Right lobe of liver (tissue), 4 donors: ENCODE data around the gene CA14.

Experiments
- POLR2A ChIP-seq: fragments of 450-650 bp; IDR thresholded peaks from one replicate; pipeline ENCODE4 v1.6.1; 2017; ENCODE audit warnings: antibody characterized with exemption, mild to moderate bottlenecking
- TF ChIP-seq, protein P1 (sequence below), 4 donors: fragments of 200-600 bp in 3 of 4; fragments of 450-650 bp in 1 of 4; IDR thresholded peaks; one replicate each; pipeline versions ENCODE4 v1.5.1 to v1.8.0; 2016 to 2022; ENCODE audit warnings: antibody characterized with exemption in 4 of 4, mild to moderate bottlenecking in 2 of 4
- donor health status: DM: no; HTN: no; CAD: no.
- donor health status: DM: no; HTN: no; CAD: no.
- donor health status: DM: no; HTN: yes; CAD: no.

DNA sequence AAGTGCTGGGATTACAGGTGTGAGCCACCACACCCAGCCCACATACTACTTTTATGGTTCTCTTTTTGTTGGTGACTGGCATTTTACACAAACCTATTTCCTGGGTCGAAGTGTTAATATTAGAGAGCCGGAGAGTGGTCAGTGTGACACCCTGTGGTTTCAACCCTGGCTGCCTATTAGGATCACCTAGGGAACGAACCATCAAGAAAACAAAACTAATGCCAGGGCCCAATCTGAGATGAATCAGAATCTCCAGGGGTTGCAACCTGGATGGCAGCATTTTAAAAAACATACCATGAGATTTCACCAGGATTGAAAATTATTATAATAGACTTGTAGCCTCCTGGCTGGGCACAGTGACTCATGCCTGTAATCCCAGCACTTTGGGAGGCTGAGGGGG lies 42.1 kb downstream of the CA14 start:
- TF ChIP-seq, protein P1, sequence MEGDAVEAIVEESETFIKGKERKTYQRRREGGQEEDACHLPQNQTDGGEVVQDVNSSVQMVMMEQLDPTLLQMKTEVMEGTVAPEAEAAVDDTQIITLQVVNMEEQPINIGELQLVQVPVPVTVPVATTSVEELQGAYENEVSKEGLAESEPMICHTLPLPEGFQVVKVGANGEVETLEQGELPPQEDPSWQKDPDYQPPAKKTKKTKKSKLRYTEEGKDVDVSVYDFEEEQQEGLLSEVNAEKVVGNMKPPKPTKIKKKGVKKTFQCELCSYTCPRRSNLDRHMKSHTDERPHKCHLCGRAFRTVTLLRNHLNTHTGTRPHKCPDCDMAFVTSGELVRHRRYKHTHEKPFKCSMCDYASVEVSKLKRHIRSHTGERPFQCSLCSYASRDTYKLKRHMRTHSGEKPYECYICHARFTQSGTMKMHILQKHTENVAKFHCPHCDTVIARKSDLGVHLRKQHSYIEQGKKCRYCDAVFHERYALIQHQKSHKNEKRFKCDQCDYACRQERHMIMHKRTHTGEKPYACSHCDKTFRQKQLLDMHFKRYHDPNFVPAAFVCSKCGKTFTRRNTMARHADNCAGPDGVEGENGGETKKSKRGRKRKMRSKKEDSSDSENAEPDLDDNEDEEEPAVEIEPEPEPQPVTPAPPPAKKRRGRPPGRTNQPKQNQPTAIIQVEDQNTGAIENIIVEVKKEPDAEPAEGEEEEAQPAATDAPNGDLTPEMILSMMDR (IDR thresholded peaks at IDR 0.05) = no peak
- no peak for TF ChIP-seq POLR2A
